HG03460 (cell line): ENCODE measurements around the gene CDK16.

Source experiments
- ATAC-seq: cut with Tn5 transposase; IDR thresholded peaks from one replicate; pipeline ENCODE4 v1.9.1; 2021; ENCODE audit not compliant: unreplicated experiment

The CDK16 gene

GRCh38 chrX:47206316-47206715, 12.2 kb upstream of the CDK16 start:
- no peak for ATAC-seq

GRCh38 chrX:47208108-47208507, 10.4 kb upstream of the CDK16 start:
- ATAC-seq: no peak

DNA sequence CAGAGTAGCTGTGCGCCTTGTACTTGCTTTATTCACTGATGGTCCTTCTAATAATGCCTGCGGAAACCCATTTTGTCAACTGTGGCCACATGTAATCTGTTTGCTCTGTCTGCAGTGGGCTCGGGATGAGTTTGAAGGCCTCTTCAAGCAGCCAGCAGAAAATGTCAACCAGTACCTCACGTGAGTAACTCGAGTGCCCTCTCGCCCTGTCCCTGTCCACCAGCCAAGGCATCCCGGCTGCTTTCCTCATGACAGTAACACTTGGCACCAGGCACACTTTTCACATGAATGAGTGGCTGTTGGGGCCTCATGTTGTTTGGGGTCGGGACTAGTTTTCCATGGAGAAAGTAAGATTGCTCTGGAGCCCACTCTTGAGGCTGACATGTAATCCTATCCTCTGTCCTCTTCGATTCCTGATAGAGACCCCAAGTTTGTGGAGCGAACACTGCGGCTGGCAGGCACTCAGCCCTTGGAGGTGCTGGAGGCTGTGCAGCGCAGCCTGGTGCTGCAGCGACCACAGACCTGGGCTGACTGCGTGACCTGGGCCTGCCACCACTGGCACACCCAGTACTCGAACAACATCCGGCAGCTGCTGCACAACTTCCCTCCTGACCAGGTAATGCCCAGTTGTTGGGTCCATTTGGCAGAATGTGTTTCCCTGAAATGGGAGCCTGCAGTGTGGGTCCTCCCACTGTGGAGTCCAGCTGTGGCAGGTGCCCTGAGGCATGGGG, 8.8 kb upstream of the CDK16 start:
- no peak for ATAC-seq

DNA sequence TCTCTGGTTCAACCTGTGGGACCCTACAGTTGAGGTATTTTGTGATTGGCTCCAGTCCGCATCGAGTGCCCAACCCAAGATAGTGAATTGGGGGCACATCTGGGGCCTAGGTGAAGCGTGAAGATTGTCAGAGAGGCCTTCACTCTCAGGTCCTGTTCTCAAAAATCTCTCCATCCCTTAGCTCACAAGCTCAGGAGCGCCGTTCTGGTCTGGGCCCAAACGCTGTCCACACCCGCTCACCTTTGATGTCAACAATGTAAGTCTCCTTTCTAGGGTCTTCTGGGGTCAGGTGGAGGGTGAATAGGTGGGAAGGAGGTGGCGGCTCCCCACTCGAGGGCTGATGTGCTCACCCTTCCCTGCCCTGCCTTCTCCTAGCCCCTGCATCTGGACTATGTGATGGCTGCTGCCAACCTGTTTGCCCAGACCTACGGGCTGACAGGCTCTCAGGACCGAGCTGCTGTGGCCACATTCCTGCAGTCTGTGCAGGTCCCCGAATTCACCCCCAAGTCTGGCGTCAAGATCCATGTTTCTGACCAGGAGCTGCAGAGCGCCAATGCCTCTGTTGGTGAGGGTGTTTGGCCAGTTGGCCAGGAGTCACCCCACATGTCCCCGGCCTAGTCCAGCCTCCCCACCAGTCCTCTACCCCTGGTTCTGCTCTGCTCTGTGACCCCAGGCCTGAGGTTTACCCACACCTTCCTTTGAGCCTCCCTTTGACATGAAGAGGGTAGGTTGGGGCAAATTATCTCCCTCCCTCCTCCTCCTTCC, 7.6 kb upstream of the CDK16 start:
- no peak for ATAC-seq

DNA sequence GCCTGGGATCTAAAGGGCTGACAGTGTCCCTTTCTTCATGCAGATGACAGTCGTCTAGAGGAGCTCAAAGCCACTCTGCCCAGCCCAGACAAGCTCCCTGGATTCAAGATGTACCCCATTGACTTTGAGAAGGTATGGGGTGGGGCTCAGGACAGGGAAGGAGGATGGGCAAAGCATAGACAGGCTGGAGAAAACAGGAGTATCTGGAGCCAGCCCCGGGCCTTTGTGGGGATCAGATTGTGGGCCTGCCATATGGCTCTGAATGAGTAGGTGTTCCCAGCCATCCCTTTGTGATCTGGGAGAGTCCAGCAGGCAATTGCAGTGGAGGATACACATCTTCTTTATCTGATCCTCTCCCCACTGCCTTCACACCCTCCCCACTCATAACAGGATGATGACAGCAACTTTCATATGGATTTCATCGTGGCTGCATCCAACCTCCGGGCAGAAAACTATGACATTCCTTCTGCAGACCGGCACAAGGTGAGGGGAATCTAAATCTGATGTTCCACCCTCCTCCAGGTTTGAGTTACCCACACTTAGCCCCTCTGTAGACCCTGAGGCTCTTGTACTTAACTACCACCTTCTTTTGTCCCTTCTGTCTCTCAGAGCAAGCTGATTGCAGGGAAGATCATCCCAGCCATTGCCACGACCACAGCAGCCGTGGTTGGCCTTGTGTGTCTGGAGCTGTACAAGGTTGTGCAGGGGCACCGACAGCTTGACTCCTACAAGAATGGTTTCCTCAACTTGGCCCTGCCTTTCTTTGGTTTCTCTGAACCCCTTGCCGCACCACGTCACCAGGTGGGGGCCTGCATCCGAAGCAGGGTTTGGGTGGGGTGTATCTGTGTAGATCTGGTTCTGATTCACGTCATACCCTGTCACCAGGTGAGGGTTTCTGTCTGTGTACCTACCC, 5.8 kb upstream of the CDK16 start:
- no peak for ATAC-seq

DNA sequence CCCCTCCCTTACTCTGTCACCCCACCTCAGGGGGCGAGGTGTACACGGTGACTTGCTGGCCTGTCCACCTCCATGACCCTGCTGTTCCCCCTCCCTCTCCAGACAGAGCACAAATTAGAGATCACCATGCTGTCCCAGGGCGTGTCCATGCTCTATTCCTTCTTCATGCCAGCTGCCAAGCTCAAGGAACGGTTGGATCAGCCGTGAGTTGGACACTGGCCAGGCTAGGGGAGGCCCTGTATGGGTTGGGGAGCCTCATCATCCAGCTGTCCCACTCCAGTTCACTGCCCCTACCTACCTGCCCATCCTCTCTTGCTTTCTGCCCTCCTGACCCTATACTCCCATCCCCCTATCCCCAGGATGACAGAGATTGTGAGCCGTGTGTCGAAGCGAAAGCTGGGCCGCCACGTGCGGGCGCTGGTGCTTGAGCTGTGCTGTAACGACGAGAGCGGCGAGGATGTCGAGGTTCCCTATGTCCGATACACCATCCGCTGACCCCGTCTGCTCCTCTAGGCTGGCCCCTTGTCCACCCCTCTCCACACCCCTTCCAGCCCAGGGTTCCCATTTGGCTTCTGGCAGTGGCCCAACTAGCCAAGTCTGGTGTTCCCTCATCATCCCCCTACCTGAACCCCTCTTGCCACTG, 3.9 kb upstream of the CDK16 start:
- ATAC-seq: no peak

- no peak for ATAC-seq
These were observed 3.1 kb upstream of the CDK16 start for GRCh38 chrX:47215291-47215900.

DNA sequence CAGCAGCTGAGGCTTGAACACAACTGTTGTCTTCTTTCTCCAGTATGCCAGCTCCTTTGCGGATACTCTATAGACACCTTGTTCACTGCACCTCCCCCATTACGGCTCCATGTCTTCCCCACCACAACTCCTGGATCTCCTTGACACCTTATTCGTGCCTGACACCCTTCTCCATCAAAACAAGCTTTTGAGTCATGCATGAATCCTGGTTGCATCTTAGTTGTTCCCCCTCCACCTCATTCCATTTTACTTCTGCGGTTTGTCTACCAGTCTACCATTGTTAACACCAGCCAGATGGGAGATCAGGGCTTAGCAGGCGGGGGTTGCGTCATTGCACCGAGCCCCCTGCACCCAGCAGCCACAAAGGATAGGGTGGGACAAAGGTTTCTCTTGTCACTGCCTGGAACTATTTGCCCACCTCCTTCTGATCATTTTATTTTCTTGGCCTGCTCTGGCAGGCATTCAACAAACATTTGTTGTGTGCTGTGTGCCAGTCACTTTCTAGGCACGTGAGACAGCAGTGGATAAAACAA, 2.0 kb upstream of the CDK16 start:
- no peak for ATAC-seq

GRCh38 chrX:47217121-47217851, 1.2 kb upstream of the CDK16 start:
- no peak for ATAC-seq

- ATAC-seq: peak; percentile 83
These were observed 615 bp upstream of the CDK16 start for GRCh38 chrX:47217852-47218279.

DNA sequence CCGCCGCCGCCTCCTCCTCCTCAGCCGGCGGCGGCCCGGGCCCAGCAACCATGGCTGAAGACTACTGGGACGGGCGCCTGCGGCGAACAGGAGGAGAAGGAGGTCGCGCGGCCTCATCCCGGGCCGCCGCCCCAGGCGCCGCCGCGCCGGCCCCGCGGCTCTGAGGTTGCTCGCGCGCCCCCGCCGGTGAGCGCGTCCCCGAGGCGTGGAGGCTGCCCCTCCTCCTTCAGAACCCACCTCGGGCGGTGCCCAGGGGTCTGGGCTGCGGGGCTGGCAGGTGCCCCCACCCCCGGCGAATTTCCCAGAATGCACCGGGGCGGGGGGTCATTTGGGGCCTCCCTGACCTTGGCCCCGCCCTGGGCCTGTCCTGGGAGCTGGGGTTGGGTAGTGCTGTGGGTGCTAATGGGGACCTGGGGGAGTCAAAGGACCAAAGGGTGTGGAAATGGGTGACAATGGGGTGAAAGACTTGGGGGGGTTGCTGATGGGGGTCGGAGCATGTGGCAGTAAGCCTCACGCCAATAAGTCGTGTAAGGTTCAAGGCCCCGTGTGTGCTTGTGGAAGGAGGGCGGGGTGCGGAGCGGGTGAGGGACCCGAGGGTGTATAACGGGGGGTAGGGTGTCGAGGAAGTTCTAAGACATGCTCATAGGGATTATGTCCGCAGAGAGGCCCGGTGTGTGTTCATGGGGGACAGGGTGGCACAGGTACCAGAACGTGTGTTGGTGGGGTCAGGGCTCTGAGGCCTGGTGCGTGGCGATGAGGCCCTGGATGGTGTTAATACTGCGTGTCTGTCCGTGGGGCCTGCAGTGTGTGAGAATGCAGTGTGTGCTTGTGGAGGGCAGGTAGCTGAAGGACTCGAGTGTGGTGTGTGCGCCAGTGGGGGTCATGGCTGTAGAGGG, 687 bp downstream of the CDK16 start:
- no peak for ATAC-seq

DNA sequence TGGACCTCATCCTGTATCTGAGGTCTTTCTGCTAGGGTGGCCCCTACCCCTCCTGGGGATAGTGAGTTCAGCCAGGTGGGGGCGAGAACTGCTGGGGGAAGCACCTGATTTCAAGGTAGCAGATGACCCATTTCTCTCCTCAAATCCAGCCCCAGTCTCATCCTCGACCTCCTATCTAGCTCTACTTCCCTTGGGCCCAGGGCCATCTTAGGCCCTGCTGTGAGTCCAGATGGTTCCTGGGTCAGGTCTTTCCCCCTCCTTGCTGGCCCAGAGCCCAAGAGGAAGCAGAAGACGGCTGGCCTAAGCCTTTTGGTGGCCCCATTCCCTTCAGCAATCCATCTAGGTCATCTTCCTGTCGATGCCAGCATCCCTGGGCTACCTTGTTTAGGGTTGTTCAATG, 3.3 kb downstream of the CDK16 start:
- ATAC-seq: no peak

DNA sequence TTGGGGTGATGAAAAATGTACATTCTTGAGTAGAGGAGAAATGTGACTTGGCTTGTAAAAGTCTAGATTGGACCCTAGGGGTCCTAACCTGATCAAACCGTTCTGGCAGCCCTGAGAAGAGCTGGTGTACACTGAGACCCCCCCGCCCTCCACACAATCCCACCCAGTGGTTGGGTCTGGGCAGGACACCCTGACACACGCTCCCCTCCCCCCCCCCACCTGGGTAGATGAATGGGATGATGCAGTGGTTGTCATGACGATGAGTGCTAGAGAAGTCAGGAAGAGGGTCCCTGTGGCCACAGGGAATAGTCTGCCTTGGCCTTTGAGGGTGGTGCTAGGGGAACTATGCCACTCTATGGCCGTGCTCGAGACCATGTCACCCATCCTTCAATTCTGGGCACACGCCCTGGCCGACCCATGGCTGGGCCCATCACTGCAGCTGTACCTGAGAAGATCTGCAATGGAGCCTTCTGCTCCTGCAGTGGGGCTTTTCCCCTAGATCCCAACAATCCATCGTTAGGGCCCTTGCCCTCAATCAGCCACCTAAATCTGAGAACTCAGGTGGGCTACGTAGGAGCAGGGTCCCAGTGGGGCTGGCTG, 4.4 kb downstream of the CDK16 start:
- ATAC-seq: no peak

GRCh38 chrX:47223476-47224250, 5.2 kb downstream of the CDK16 start:
- ATAC-seq: no peak

GRCh38 chrX:47224266-47224895, 5.9 kb downstream of the CDK16 start:
- ATAC-seq: no peak

GRCh38 chrX:47224896-47225290, 6.4 kb downstream of the CDK16 start:
- ATAC-seq: no peak

GRCh38 chrX:47226071-47226470, 7.6 kb downstream of the CDK16 start:
- ATAC-seq: no peak
